ENCODE data around the gene ZBTB42. TPM values are rescaled to one million over a fixed set of nuclear protein-coding genes. Genes with fewer than 3 reads are reported as not detected.

ZBTB42 gene
- total and polyA plus RNA-seq, 2 of the 13 experiments (the other 11 are each of a cell fraction or from before 2014, with no cell fraction given) = 2.8 to 4.2 TPM

- 0 out of 2 replicates have a peak, but pooled peaks have one; percentile 0 for TF ChIP-seq POGK (CRISPR knock-in tag; conservative IDR thresholded peaks at IDR 0.05)
Observed at GRCh38 chr14:104753528-104754212, 47.2 kb upstream of the ZBTB42 start (continued).

DNA sequence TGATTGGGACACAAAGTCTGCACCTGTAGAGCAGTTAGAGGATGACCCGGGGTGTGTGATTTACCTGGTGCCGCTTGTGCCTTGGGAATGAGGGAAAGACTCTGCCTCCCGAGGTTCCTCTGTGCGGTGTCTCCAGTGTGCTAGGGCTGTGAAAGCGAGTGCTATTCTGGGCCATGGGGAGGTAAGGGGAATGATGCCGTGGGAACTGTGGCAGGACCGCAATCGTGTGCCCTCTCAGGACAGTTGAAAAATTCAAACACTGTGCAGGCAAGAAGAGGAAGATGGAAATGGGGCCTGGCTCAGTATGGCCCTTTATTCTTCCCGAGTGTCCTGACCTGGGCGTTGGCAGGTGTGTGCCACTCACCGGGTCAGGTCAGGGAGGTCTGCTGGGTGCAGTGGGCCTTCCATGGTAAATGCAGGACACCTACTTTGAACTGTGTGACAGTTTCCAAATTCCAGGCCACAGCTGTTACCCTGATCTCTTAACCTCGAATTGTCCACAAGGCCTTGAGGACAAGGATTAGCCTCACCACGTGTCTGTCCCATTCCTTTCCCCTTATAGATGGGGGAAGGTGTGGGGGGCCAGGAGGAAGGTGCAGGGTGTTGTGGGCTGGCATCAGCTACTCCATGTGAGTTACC, 46.6 kb upstream of the ZBTB42 start:
- in situ Hi-C loops (cut with HindIII; ENCODE audit: extremely low pct_ligation_motif_present, low pct_unique_long_range_greater_than_20kb) = no loop called here
- intact Hi-C loops (cut with micrococcal nuclease; ENCODE audit: unreplicated experiment) = no loop called here
- Histone ChIP-seq H3K9ac (ENCODE audit: insufficient read depth, low read depth, low read length) (peak overlapping the region; percentile 91), H3K4me1 (ENCODE audit: insufficient read depth, low read length) (peaks cover 55% of the 10 kb centered on the region), H3K79me2 (ENCODE audit: insufficient read depth, low read length) (peaks cover 43% of the 10 kb centered on the region), H3K4me3 (replicated peaks in 1 of 3; ENCODE audit: insufficient read depth in 1 of 3, low read depth in 2 of 3, low read length in 3 of 3) (peak overlapping the region; percentile 78 to 94 (median 80)), H4K20me1 (ENCODE audit: insufficient read depth, low read length) (peaks cover 30% of the 10 kb centered on the region), H2AFZ (ENCODE audit: low read length) (no peak overlapping the region), H3K9me3 (ENCODE audit: low read length) (no peaks in the 10 kb centered on the region), H3K27me3 (ENCODE audit: control insufficient read depth in 1 of 2, insufficient read depth in 2 of 2, low read length in 2 of 2) (no peaks in the 10 kb centered on the region), H3K27ac (ENCODE audit: extremely low read length, insufficient read depth, low read length) (peak overlapping the region; percentile 88), H3K36me3 (replicated peaks in 1 of 2; ENCODE audit: control insufficient read depth in 1 of 2, insufficient read depth in 2 of 2, low read length in 2 of 2) (peaks cover 13 to 31% of the 10 kb centered on the region in 2 experiments), H3K4me2 (ENCODE audit: low read depth, low read length) (peak overlapping the region; percentile 94)
- ATAC-seq = no peak
- FAIRE-seq = no peak
- ChIA-PET POLR2A (interaction anchor here (2.3 to 3.5 kb wide), 4 partner anchors 12 to 89 kb away, joined by 13 to 72 read pairs (median 24); no protein-coding TSS in a partner anchor), CTCF (ENCODE audit: low intra/inter-chr PET ratio, low total read pairs) (no interaction called here)
- DNase-seq (ENCODE audit: low spot score) = no peak
- 5% methylated on average over 13 of the region's 13 CpGs for WGBS (ENCODE audit: low lambda C conversion rate)
- no TSS peak for BruUV-seq (replicated peaks)
- 0 out of 2 replicates have a peak, but pooled peaks have one; percentile 28 for TF ChIP-seq ZFP36L1 (CRISPR knock-in tag; IDR thresholded peaks at IDR 0.05)
- peak; percentile 48 for TF ChIP-seq ZNF605 (CRISPR knock-in tag; IDR thresholded peaks at IDR 0.05)
- TF ChIP-seq PATZ1 (CRISPR knock-in tag; IDR thresholded peaks at IDR 0.05) = no peak
- TF ChIP-seq ZNF264 (CRISPR knock-in tag; IDR thresholded peaks at IDR 0.05) = no peak
- TF ChIP-seq SP5 (CRISPR knock-in tag; IDR thresholded peaks at IDR 0.05; ENCODE audit: borderline replicate concordance, low read depth) = no peak
- no peak for TF ChIP-seq PBX2 (CRISPR knock-in tag; IDR thresholded peaks at IDR 0.05)
- TF ChIP-seq, protein P1, sequence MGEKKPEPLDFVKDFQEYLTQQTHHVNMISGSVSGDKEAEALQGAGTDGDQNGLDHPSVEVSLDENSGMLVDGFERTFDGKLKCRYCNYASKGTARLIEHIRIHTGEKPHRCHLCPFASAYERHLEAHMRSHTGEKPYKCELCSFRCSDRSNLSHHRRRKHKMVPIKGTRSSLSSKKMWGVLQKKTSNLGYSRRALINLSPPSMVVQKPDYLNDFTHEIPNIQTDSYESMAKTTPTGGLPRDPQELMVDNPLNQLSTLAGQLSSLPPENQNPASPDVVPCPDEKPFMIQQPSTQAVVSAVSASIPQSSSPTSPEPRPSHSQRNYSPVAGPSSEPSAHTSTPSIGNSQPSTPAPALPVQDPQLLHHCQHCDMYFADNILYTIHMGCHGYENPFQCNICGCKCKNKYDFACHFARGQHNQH (CRISPR knock-in tag; IDR thresholded peaks at IDR 0.05) = no peak
- TF ChIP-seq TBX2 (CRISPR knock-in tag; IDR thresholded peaks at IDR 0.05; ENCODE audit: borderline replicate concordance) = 0 out of 2 replicates have a peak, but pooled peaks have one; percentile 16
- TF ChIP-seq AHR (CRISPR knock-in tag; IDR thresholded peaks at IDR 0.05) = no peak
- 0 out of 2 replicates have a peak, but pooled peaks have one; percentile 32 for TF ChIP-seq CCDC6 (CRISPR knock-in tag; IDR thresholded peaks at IDR 0.05)
- no peak for TF ChIP-seq HOXA3 (CRISPR knock-in tag; IDR thresholded peaks at IDR 0.05)
- TF ChIP-seq, protein P2, sequence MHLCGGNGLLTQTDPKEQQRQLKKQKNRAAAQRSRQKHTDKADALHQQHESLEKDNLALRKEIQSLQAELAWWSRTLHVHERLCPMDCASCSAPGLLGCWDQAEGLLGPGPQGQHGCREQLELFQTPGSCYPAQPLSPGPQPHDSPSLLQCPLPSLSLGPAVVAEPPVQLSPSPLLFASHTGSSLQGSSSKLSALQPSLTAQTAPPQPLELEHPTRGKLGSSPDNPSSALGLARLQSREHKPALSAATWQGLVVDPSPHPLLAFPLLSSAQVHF (CRISPR knock-in tag; IDR thresholded peaks at IDR 0.05) = no peak
- TF ChIP-seq MEF2D (CRISPR knock-in tag; IDR thresholded peaks at IDR 0.05) = no peak
- peak; percentile 52 for TF ChIP-seq ZEB1 (IDR thresholded peaks at IDR 0.05; ENCODE audit: insufficient replicate concordance, low read depth)

Measured in HepG2 (cell line).